D721Med (cell line): ENCODE measurements around the gene USP22.
A peak's percentile ranks its signal among the peaks of the same experiment; 100 is the strongest.

Source experiments
- DNase-seq: peaks from one replicate; pipeline ENCODE4 v3.0.0; 2011; ENCODE audit warnings: low spot score; ENCODE audit not compliant: insufficient read length
- FAIRE-seq: peaks from 2 replicates; lab custom pipeline; 2011; peaks lifted over from hg19 to GRCh38; lab: Jason Lieb, UNC
- TF ChIP-seq, protein P1 (sequence below): IDR thresholded peaks from 2 replicates; pipeline ENCODE4 v1.5.1; 2012; ENCODE audit warnings: mild to moderate bottlenecking, control low read depth; ENCODE audit not compliant: insufficient read depth; ENCODE audit errors: missing control alignments

Gene USP22

DNA sequence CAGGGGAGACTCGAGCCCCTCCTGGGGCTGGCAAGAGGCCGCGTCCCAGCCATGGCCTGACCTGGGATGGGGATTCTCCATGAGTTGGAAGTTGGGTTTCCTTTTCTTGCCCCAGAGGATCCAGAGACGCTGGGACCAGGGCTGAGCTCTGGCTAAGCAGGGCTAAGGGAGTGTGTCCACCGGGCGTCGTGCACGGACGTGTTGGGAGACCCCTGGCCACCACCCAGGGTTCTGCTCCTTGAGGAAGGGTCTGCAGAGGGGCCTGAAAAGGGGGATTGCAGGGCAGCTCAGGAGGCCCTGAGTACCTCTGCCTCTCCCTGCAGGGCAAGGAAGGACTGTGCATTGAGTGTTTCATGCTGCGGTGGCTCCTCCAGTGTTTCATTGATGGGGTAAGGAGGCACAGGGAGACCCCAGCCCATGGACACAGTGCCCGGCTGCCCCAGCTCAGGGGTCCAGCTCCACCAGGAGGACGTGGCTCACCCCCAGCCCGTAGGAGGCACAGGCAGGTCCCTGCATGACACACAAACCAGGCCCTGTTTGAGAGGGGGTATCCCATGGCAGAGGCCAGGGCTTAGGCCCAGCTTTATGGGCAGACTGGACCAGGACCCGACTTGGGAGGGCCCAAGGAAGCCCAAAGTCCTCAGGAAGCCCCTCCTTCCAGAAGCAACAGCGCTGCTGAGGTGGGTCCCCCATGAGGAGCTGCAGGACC is 47.5 kb downstream of the USP22 start:
- TF ChIP-seq, protein P1, sequence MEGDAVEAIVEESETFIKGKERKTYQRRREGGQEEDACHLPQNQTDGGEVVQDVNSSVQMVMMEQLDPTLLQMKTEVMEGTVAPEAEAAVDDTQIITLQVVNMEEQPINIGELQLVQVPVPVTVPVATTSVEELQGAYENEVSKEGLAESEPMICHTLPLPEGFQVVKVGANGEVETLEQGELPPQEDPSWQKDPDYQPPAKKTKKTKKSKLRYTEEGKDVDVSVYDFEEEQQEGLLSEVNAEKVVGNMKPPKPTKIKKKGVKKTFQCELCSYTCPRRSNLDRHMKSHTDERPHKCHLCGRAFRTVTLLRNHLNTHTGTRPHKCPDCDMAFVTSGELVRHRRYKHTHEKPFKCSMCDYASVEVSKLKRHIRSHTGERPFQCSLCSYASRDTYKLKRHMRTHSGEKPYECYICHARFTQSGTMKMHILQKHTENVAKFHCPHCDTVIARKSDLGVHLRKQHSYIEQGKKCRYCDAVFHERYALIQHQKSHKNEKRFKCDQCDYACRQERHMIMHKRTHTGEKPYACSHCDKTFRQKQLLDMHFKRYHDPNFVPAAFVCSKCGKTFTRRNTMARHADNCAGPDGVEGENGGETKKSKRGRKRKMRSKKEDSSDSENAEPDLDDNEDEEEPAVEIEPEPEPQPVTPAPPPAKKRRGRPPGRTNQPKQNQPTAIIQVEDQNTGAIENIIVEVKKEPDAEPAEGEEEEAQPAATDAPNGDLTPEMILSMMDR = no peak
- FAIRE-seq (no peak), DNase-seq (no peak)

DNA sequence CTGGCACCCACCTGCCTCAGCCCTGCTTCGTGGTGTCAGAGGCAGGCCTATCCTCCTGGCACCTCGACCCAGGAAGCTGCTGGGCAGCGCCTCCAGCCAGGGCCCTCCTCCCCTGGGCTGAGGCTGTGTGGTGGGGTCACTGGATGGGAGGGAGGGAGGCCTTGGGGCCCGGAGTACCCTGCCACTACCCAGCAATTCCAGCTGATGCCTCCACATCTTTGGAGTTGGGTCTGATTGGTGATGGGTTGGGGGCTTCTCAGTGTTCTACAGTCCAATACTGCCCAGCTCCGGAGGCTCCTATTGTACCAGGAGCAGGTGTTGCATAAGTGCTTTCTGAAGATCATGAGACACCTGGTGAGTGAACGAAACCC is 48.0 kb downstream of the USP22 start:
- no peak for DNase-seq
- no peak for FAIRE-seq
- TF ChIP-seq, protein P1 = no peak

DNA sequence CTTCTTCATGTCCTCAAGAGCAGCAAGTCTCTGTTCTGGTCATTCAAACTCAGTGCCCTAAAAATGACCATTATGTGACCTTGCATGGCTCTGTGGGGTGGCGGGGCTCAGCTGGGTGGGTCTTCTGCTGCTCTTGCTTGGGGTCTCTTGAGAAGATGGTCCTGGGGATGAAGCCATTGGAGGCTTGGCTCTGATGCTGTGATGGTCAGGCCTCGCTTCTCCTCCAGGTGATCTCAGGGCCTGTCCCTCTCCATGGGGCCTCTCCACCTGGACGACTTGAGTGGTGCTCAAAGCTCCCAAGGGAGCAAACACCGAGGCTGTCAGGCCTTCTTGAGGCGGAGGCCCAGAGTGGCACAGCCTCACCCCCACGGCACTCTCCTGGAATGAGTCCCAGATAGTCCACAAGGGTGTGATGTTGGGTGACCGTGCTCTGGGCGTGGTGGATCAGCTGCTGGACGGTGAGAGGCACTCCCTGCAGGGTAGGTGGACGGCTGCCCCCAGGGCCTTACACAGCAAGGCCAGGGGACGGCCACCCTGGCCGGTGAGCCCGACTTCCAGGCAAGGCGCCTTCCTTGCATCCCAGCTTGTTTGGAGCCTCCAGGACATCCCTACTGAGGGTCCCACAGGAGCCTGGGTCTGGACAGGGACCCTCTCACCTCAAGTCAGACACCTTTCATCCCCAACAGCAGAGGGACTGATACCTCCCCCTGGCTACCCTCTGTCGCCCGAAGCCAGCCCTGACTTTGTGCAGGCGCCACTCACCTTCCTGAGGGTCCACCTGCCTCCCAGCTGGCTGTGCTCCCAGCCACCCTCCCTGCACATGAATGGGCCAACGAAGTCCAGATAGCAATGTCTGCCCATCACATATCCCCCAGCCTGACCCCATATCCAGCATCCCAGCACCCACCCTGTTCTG is 48.7 kb downstream of the USP22 start:
- FAIRE-seq (no peak), DNase-seq (no peak)
- TF ChIP-seq, protein P1 = no peak

DNA sequence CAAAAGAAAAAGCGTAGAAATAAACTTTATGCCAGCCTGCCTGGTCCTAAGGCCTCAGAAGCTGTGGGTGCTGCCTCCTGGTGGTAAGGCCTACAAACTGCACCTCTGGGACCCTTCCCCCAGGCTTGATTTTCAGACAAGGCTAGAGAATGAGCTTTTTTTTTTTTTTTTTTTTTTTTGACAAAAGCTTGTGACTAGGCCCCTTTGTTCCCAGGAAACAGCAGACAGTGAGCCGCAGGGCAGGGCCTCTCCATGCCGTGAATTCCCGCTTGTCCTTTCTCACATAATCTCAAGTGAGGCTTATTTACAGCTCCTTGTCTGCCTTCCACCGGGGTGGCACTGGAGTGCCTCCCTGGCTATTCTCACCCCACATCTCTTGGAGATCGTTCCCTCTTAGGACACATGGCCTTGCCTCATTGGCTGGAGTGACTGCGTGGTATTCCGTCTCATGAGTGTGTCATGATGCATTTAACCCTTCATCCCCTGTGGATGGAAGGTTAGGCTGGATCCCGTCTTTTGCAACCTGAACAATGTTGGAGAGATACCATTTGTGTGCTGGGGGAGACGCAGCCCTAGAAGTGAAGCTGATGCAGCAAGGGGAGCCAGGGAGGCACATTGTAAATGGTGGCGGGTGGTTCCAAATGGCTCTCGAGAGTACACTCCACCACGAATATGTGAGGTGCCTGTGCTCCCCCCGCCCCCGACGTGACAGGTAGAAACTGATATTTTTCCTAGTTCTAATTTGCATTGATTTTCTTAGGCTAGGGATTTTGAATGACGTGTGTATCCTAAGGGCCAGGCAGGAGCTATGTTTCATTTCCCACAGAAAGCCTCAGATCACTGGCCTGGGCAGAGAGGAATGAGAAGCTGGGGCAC is 49.6 kb downstream of the USP22 start:
- FAIRE-seq (no peak), DNase-seq (peak; percentile 98)
- TF ChIP-seq, protein P1 = peak; percentile 77

DNA sequence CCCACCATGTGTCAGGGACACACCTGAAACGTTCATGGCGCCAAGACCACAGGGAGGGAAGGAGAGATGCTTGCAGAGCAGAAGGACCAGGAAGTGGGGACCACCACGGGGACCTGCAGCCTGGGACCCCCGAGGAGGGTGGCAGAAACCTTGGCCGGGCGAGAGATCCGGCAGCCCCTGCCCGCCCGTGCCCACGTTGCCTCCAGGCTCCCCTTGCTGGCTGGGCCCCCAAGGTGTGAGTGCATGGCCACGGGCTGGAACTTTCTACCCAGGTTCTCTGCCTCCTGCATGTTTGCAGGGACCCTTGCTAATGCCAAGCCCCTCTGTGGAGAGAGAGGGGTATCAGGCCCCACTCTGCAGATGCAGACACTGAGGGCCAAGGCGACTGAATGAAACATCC is 50.4 kb downstream of the USP22 start:
- no peak for DNase-seq
- TF ChIP-seq, protein P1 = no peak
- FAIRE-seq = no peak

DNA sequence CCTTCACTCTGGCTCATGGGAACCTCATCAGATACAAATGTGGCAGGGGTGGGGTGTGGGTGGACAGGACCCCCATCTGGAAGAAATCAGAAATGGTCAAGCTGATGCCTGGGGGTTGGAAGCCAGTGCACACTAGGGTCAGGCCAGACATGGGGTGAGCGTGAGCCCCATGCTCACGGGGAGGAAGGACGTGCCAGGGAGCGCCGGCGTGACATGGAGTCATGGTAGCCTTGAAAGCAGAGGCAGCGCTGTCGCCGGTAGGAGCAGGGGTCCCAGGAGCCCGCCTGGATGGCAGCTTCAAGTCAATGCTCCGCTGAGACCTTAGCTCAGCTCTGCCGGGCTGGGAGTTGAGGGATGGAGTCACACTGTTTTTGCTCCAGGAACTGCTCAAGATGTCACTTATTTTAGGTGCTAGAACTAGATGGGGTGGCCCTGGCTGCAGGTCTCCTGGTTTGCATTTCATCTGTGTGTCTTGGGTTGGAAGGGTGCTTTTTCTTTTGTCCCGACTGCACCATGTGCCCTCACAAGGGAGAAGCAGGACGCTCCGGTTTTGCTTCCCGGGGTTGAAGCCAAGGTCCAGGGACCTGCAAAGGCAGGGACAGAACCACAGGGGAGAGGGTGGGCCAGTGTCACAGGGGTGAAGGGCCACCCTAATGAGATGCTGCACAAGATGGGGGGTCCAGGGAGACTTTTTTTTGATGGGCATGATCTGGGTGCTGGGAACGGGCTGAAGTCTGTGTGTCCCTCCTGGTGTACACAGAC is 51.4 kb downstream of the USP22 start:
- DNase-seq (no peak), FAIRE-seq (no peak)
- TF ChIP-seq, protein P1 = no peak
